SK-N-MC (cell line): ENCODE data around the gene CSH2.

Source experiments
- EZH2 ChIP-seq: fragments of 200-600 bp; sonication (generic); IDR thresholded peaks from one replicate; pipeline ENCODE4 v1.6.1; 2017; ENCODE audit warnings: antibody characterized with exemption
- POLR2AphosphoS5 ChIP-seq: IDR thresholded peaks from 2 replicates; pipeline ENCODE4 v1.6.1; 2012; ENCODE audit warnings: mild to moderate bottlenecking, low read depth, low read length, borderline replicate concordance

DNA sequence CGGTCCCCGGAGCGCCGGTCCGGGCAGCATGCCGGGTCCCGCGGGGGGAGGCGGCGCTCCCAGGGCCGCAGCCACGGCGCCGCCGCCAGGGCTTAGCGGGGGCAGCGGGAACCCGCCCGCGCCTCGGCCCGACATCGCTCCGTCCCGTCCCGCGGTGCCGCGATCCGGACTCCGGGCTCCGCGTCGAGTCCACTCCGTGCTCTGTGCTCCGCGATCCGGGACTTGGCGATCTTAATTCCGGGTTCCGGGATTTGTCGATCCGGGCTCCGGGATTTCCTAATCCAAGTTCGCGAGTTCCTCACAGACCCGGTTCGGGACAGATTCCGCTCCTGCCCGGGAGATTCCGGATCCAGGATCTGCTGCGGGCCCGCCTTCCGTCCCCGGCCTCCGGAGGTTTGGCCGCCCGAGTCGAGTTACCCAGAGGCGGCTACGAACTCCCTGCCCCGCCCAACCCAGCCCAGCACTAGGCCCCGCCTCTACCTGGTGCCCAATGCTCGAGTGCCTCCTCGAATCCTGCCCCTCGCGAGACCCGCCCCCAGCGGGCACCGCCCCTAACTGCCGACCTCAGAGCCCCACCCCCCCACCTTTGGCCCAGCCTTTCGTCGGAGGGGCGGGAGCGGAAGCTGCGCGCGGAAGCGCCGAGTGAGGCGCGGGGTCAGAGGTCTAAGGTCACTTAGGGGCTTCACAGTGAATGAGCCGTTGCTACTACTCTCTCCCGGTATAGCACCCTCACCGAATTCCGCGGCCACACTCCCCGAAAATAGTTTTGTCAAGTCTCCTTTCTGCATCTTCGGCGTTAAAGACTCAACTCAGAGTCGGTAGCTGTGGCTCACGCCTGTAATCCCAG is 30.7 kb downstream of the CSH2 start, which contains the start of gene SMARCD2:
- TF ChIP-seq POLR2AphosphoS5, result peak; percentile 32; the same call in 1 of the 2 replicates
- TF ChIP-seq EZH2, result no peak
